HG03378 (cell line): ENCODE data around the gene KCND3.

Source experiments
- ATAC-seq: cut with Tn5 transposase; IDR thresholded peaks from one replicate; pipeline ENCODE4 v1.9.1; 2021; ENCODE audit warnings: mild to moderate bottlenecking, moderate library complexity; ENCODE audit not compliant: unreplicated experiment

Gene KCND3

GRCh38 chr1:111733183-111733991, 256.1 kb downstream of the KCND3 start:
- no peak for ATAC-seq

GRCh38 chr1:111732718-111733117, 256.8 kb downstream of the KCND3 start:
- no peak for ATAC-seq

- no peak for ATAC-seq
Measured at GRCh38 chr1:111731956-111732355, 257.5 kb downstream of the KCND3 start.

GRCh38 chr1:111730706-111731105, 258.8 kb downstream of the KCND3 start:
- ATAC-seq = no peak

- ATAC-seq = no peak
Measured at GRCh38 chr1:111729946-111730681, 259.4 kb downstream of the KCND3 start.

GRCh38 chr1:111729271-111729921, 260.1 kb downstream of the KCND3 start:
- ATAC-seq = no peak

GRCh38 chr1:111727056-111727455, 262.4 kb downstream of the KCND3 start:
- ATAC-seq = no peak

GRCh38 chr1:111725192-111725591, 264.3 kb downstream of the KCND3 start:
- no peak for ATAC-seq

GRCh38 chr1:111723871-111724270, 265.6 kb downstream of the KCND3 start:
- ATAC-seq = no peak

- no peak for ATAC-seq
Measured at GRCh38 chr1:111723091-111723806, 266.2 kb downstream of the KCND3 start.

GRCh38 chr1:111720977-111721786, 268.3 kb downstream of the KCND3 start:
- ATAC-seq = no peak
